Measurements from ENCODE around the gene KDELR3. TPM values are rescaled to one million over a fixed set of nuclear protein-coding genes. Genes with fewer than 3 reads are reported as not detected.

Gene KDELR3
- total and polyA plus RNA-seq, 10 donors = 1.00 to 4.9 (median 2.9) TPM

- TF ChIP-seq, protein P1, sequence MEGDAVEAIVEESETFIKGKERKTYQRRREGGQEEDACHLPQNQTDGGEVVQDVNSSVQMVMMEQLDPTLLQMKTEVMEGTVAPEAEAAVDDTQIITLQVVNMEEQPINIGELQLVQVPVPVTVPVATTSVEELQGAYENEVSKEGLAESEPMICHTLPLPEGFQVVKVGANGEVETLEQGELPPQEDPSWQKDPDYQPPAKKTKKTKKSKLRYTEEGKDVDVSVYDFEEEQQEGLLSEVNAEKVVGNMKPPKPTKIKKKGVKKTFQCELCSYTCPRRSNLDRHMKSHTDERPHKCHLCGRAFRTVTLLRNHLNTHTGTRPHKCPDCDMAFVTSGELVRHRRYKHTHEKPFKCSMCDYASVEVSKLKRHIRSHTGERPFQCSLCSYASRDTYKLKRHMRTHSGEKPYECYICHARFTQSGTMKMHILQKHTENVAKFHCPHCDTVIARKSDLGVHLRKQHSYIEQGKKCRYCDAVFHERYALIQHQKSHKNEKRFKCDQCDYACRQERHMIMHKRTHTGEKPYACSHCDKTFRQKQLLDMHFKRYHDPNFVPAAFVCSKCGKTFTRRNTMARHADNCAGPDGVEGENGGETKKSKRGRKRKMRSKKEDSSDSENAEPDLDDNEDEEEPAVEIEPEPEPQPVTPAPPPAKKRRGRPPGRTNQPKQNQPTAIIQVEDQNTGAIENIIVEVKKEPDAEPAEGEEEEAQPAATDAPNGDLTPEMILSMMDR (IDR thresholded peaks at IDR 0.05 in 8 of 11, conservative IDR thresholded peaks at IDR 0.05 in 3 of 11) = no peak
- TF ChIP-seq POLR2AphosphoS5 (IDR thresholded peaks at IDR 0.05) = no peak
- no peak for TF ChIP-seq POLR2A (IDR thresholded peaks at IDR 0.05)
- Histone ChIP-seq H3K4me1 (peaks cover 0 to 24% (median 19%) of the 10 kb centered on the region in 6 donors), H3K27ac (no peak overlapping the region), H3K9me3 (no peaks in the 10 kb centered on the region), H3K27me3 (replicated peaks in 1 of 7) (peaks cover 0 to 98% (median 68%) of the 10 kb centered on the region in 7 donors), H3K4me3 (peak overlapping the region in 6 of 8 donors; percentile 23 to 71 (median 40)), H3K36me3 (no peaks in the 10 kb centered on the region)
- intact Hi-C loops (cut with DNase I; ENCODE audit: low total_unique reads) = no loop called here
- 1 to 5% (median 1%) methylated on average over 45 to 90 of the region's 90 CpGs for WGBS, 5 donors
- DNase-seq = no peak
These were observed 12.2 kb upstream of the KDELR3 start for GRCh38 chr22:38455530-38456271.

GRCh38 chr22:38456272-38456835 lies 11.5 kb upstream of the KDELR3 start:
- intact Hi-C loops (cut with DNase I; ENCODE audit: low total_unique reads) = no loop called here
- Histone ChIP-seq H3K27me3 (replicated peaks in 1 of 7) (peaks cover 0 to 98% (median 75%) of the 10 kb centered on the region in 7 donors), H3K4me3 (peak overlapping the region in 4 of 8 donors; percentile 38 to 71 (median 42)), H3K9me3 (no peaks in the 10 kb centered on the region), H3K27ac (no peak overlapping the region), H3K4me1 (peaks cover 2 to 30% (median 23%) of the 10 kb centered on the region in 6 donors), H3K36me3 (no peaks in the 10 kb centered on the region)
- no peak for DNase-seq
- 37 to 55% (median 41%) methylated on average over 15 to 17 of the region's 17 CpGs for WGBS, 5 donors
- TF ChIP-seq POLR2A (IDR thresholded peaks at IDR 0.05) (no peak), POLR2AphosphoS5 (IDR thresholded peaks at IDR 0.05) (no peak)
- TF ChIP-seq, protein P1 (IDR thresholded peaks at IDR 0.05 in 8 of 11, conservative IDR thresholded peaks at IDR 0.05 in 3 of 11) = no peak

DNA sequence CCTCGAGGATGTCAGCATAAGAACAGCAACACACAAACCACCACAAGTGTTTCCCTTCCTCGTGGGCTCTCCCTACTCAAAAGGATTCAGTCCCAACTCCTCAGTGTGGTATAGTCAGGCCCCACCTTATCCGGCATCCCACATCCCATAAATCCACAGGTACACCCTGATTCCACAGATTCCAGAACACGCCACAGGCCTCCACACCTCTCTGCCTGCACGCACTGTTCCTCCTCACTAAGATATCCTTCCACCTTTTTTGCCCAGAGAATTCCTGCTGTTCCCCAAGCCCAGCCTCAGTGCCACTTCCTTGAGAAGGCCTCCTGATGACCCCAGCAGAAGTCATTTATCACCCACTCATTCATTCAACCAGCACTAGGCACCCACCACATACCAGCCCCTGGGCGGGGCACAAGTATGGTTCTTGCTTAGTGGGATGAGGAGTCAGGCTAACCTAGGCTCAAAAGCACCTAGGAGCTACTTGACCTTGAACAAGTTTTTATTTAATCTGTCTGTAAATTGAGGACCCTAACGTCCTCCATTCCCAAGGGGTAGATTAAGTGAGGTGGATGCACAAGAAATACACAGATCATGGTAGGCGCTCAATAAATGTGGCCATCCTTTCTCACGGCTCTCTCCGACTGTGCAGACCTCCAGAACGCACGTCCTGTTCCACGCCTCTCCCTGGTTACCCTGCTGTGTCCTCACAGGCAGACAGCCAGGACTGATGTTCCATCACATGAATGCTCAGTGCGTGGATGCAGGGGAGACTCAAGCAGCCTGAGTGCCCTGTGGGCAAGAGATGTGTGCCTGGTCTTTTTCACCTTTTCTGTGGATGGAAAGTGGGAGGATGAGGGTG lies 10.8 kb upstream of the KDELR3 start:
- TF ChIP-seq POLR2A (IDR thresholded peaks at IDR 0.05) (no peak), POLR2AphosphoS5 (IDR thresholded peaks at IDR 0.05) (no peak)
- TF ChIP-seq, protein P1 (IDR thresholded peaks at IDR 0.05 in 8 of 11, conservative IDR thresholded peaks at IDR 0.05 in 3 of 11) = no peak
- Histone ChIP-seq H3K27me3 (replicated peaks in 1 of 7) (peaks cover 0 to 100% (median 76%) of the 10 kb centered on the region in 7 donors), H3K4me1 (peaks cover 9 to 37% (median 30%) of the 10 kb centered on the region in 6 donors), H3K4me3 (no peak overlapping the region), H3K27ac (no peak overlapping the region), H3K36me3 (no peaks in the 10 kb centered on the region), H3K9me3 (no peaks in the 10 kb centered on the region)
- 75 to 84% (median 81%) methylated on average over 14 of the region's 14 CpGs for WGBS, 5 donors
- DNase-seq = no peak
- intact Hi-C loops (cut with DNase I; ENCODE audit: low total_unique reads) = no loop called here

Measured in spleen (tissue), 11 donors.